NCI-H146 treated with DMSO at 0.1 percent for 48 hours (cell line): Measurements from ENCODE around the gene GTF2IRD1.

Source experiments
- DNase-seq: peaks from one replicate; lab custom pipeline; 2025; ENCODE audit not compliant: unreplicated experiment; lab: John Stamatoyannopoulos, UW

GTF2IRD1 gene

DNA sequence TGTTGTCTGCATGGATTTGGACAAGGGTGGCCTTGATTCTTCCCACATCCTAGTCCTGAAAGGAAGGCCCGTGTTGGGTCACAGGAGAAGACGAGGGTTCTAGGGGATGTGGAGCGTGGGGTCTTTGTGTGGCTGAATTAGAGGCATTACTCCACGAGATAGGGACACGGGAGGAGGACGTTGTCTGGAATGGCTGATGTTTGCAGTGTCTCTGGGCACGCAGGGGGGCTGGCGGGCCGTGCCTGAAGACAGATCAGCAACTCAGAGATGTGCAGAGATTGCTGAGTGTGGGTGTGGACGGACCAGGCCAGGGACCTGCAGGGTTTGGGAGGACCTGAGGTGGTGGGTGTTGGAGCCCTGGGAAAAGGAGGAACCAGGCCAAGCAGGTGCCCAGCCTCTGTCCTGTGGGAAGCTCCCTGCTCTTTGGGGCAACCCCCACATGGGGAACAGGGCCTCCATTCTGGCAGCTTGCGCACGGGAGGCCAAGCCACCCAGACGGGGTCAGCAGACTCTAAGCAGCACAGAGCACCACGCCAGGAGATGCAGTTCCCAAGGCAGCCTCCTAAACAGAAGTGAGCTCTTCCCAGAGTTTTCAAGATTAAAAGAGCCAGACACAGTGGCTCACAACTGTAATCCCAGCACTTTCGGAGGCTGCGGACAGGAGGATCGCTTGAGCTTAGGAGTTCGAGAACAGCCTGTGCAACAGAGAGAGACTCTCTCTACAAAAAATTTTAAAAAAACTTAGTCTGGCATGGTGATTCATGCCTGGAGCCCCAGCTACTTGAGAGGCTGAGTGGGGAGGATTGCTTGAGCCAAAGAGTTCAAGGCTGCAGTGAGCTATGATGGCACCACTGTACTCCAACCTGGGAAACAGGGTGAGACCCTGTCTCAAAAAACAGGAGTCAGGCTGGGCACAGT lies 132.8 kb downstream of the GTF2IRD1 start:
- DNase-seq, result no peak

DNA sequence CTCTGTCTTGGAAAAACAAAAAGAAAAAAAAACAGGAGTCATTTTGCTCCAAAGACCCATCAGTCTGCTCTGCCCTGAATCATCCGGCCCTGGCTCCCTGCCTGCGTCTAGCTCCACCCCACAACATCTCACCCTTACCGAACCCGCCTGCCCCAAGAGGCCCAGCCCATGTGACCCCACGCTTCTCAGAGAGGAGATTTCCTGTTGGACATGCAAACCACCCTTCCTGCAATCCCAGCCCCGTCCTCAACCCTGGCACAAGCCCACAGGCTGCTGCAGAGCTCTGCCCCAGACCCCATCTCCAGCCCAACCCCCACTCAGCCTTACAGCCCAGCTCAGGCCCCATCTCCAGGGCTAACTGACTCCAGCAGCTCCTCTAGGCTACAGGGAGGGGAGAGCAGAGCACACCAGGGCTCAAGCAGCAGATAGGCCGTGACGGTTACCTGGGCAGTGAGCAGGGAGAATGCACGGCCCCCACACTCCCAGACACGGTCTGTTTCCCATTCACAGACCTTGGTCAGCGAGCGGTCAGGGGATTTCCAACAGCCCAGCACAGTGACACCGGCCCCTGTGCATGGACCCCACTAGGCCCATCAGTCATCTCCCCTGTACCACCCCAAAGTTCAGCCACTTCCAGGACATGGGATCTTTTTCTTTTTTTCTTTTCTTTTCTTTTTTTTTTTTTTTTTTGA lies 133.9 kb downstream of the GTF2IRD1 start:
- no peak for DNase-seq

DNA sequence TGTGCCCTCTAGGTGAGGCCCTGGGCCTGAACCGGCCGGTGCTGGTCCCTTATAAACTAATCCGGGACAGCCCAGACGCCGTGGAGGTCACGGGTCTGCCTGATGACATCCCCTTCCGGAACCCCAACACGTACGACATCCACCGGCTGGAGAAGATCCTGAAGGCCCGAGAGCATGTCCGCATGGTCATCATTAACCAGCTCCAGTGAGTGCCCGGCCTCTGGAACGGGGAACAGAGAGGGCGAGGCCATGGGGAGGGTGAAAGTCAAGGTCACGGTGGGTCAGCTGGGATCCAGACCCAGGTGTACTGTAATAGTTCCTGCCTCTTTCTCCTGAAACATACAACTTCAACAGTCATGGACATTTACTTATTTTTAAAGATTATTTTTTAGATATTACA lies 137.1 kb downstream of the GTF2IRD1 start:
- DNase-seq, result no peak

DNA sequence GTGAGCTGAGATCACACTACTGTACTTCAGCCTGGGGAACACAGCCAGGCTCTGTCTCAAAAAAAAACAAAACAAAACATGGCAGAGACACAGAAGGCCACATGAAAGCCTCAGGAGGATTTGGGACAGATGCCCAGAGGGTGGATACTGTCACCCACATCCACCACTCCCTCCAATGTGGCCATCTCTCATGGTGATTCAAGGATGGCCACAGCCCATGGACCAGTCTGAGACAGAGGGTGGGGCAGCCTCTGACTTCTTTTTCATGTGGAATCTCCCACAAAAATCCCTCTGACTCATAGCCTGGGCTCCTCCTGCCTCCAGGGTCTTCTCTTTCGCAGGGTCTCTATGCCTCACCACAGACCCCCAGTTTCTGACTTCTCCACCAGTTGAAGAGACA lies 144.9 kb downstream of the GTF2IRD1 start:
- no peak for DNase-seq

DNA sequence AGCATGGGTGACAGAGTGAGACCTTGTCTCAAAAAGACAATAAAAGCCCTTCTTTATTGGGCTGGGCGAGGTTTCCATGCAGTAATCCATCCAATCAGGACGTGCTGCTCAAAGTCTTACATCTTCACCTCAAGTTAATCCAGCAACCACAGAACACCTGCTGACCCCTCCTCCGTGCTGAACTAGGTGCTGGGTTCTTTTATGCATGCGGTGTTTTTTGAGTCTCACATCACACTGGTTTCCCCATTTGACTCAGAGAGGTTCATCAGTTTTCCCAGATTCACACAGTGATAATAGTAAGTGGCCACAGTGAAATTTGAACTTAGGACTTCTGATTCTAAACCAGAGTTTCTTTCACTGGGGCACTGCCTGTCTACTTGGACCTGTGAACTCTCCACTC lies 145.5 kb downstream of the GTF2IRD1 start:
- DNase-seq, result no peak

DNA sequence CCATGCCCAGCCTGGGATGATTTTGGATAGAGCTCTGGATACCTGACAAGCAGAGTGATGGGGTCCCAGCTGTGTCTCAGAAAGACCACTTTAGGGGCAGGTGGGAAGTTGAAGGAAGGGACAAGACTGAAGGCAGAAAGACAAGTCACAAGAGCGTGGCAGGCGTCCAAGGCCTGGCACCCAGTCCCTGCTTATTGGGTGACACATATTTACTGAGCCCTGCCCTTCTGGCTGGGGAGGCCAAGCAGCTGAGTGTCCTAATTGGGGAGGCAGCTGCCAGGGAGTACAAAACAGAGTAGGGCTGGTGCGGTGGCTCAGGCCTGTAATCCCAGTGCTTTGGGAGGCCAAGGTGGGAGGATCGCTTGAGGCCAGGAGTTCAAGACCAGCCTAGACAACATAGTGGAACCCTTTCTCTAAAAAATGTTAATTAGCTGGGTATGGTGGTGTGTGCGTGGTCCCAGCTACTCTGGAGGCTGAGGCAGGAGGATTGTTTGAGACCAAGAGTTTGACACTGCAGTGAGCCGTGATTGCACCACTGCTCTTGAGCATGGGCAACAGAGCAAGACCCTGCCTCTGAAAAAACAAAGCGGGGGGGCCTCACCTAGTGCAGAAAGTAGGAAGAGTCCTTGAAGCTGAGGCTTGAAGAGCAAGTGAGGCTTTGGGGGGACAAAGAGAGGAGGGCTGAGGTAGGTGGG lies 150.8 kb downstream of the GTF2IRD1 start:
- no peak for DNase-seq

- peak; percentile 12 for DNase-seq
Measured at GRCh38 chr7:74606101-74606908, 152.6 kb downstream of the GTF2IRD1 start.

DNA sequence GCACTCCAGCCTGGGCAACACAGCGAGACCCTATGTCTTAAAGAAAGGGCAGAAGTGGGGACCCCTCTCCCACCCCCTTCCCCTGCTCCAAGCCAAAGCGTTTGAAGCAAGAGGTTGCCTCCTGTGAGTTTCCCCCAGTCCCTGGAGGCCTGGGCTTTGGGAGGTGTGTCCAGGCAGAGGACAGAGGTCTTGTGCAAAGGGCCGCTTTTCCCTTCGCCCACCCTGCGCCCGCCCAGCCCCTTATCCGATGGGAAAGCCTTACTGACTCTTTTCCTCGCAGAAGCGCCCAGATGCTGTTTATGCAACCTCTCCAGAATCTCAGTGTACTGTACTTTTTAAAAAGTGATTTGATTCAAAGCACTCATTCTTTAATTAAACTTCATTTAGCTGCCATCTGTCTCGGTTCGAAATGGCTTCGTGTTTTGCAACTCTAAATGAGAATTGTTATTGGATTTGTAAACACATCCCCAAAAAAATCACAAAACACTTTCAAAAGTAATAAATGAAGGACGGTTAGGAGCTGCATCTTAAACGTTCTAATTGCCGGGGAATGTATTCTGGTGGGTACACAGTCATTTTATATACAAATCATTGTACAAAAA lies 153.3 kb downstream of the GTF2IRD1 start:
- DNase-seq, result no peak

DNA sequence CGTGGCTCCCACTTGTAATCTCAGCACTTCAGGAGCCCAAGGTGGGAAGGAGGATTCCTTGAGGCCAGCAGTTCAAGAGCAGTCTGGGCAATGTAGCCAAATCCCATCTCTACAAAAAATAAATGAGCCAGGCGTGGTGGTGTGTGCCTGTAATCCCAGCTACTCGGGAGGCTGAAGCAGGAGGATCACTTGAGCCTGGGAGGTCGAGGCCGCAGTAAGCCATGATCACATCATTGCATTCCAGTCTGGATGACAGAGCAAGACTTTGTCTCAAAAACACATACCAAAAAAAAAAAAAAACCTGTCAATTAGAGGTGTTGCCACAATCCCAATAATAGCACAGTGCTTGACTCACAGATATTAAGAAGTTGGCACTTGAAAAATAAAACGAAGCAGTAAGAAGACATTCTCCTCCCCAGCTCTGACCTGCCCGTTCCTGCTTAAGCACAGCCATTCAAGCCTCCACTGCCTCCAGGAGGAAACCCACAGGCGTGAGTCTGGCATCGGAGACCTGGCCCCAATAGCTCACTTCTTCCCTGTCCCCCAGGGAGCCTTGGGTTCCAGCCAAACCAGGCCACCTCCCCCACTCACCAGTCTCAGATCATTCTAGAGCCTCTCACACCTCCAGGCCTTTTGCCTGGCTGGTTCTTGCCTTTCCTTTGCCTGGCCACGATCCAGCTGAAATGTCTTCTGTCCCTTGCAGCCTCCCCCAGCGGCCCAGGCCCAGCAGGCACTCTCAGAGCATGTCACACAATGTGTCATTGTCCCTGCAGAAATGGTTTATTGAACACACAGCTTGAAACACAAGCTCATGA lies 158.5 kb downstream of the GTF2IRD1 start:
- no peak for DNase-seq

DNA sequence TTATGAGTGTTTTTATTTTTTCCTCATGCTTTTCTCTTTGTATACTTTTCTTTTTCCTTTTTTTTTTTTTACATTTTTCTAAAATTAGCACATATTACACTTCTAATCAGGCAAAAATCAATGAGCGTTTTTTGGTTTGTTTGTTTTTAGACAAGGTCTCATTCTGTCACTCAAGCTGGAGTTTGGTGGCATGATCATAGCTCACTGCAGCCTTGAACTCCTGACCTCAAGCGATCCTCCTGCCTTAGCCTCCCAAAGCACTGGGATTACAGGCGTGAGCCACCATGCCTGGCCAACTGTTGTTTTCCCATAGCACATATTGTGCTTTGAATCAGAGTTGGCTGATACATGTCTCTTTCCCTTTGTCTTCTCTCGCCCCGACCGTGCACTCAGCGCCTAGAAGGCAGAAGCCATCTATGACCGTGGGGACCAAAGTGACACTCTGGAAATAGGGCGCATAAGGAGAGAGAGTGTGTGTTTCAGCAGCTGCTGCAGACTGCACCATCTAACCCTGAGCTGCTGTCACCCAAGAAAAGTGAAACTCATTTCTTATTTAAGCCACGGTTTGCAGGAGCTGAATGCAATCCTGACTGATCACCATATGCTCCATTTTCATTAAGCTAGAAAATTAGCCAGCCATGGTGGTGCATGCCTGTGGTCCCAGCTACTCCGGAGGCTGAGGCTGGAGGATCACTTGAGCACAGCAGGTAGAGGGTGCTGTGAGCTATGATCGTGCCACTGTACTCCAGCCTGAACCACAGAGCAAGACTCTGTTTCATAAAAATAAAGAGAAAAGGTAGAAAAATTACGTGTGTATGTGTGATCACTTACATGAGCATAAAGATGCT lies 162.5 kb downstream of the GTF2IRD1 start:
- DNase-seq, result no peak

GRCh38 chr7:74617180-74617744 lies 163.6 kb downstream of the GTF2IRD1 start:
- DNase-seq, result no peak

DNA sequence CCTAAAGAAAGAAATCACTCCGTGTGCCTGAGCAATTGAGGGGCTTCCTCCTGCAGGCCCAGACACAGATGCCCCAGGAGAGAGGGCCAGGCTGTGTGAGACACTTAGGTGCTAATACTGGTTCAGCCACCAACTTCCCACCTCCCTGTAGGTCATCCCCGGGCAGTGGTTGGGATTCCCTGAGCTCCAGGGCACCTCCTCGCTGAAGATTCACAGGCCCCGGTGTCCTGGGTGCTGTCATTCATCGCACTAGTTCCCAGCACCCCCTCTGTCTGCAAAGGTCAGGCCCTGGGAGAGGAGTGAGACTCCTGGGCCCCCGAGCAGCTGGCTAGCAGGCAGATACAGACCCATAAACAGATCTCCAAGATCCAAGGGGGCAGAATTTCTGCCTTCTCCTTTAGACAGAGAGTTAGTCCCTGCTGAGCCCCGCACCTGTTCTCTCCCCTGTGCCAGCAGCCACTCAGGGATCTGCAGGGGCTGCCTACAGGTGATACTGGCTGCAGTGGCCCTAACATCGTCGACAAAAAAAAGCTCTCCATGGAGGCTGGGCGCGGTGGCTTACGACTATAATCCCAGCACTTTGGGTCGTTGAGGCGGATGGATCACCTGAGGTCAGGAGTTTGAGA lies 165.6 kb downstream of the GTF2IRD1 start:
- DNase-seq, result peak; percentile 26

- no peak for DNase-seq
Measured at GRCh38 chr7:74622228-74622749, 168.6 kb downstream of the GTF2IRD1 start.

DNA sequence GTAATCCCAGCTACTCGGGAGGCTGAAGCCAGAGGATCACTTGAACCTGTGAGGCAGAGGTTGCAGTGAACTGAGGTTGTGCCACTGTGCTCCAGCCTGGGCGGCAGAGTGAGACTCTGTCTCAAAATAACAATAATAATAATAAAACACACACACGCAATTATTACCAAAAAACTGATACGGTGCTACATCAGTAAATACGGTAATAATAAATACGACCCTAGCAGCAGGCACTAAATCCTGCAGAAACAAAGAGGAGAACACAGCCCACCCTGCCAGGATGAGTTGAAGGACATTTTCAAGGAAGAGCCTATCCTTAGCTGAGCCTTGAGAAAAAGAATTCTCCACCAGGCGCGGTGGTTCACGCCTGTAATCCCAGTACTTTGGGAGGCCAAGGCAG lies 169.4 kb downstream of the GTF2IRD1 start:
- DNase-seq, result no peak

GRCh38 chr7:74625446-74625845 lies 171.7 kb downstream of the GTF2IRD1 start:
- no peak for DNase-seq

- DNase-seq, result peak; percentile 44
Measured at GRCh38 chr7:74627661-74628411, 174.1 kb downstream of the GTF2IRD1 start.

DNA sequence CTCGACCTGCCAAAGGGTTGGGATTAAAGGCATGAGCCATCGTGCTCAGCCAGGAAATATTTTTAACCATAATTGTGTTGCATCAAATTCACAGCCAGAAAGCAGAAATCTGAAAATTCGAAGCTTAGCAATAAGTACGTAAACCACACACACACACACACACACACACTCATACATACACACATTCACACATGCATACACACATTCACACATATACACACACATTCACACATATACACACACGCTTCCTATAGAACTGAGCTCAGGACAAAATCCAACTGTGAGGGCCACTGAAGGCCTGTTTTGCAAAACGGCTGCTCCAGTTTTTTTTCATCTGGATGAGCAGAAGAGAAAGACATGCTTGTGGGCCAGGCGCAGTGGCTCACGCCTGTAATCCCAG lies 178.8 kb downstream of the GTF2IRD1 start:
- DNase-seq, result no peak
